Left renal cortex interstitium (tissue), 4 donors: ENCODE measurements around the gene THOC6. TPM values are rescaled to one million over a fixed set of nuclear protein-coding genes. Genes with fewer than 3 reads are reported as not detected.

Source experiments
- DNase-seq, 4 donors: peaks; one replicate each; pipeline ENCODE4 v3.0.0-alpha.2; 2013; ENCODE audit warnings: low read depth in 4 of 4, low spot score in 2 of 4, missing footprints in 1 of 4
- polyA plus RNA-seq, 4 donors: library from polyadenylated mRNA; unstranded; fragments of 120-200 nt; gene quantifications; one replicate each; pipeline ENCODE4 v1.2.1, GENCODE V29; 2013; ENCODE audit not compliant: insufficient read length in 4 of 4

Gene THOC6
- polyA plus RNA-seq, result 10 to 100 TPM; 28.5 to 36.4 (median 33.1) TPM

DNA sequence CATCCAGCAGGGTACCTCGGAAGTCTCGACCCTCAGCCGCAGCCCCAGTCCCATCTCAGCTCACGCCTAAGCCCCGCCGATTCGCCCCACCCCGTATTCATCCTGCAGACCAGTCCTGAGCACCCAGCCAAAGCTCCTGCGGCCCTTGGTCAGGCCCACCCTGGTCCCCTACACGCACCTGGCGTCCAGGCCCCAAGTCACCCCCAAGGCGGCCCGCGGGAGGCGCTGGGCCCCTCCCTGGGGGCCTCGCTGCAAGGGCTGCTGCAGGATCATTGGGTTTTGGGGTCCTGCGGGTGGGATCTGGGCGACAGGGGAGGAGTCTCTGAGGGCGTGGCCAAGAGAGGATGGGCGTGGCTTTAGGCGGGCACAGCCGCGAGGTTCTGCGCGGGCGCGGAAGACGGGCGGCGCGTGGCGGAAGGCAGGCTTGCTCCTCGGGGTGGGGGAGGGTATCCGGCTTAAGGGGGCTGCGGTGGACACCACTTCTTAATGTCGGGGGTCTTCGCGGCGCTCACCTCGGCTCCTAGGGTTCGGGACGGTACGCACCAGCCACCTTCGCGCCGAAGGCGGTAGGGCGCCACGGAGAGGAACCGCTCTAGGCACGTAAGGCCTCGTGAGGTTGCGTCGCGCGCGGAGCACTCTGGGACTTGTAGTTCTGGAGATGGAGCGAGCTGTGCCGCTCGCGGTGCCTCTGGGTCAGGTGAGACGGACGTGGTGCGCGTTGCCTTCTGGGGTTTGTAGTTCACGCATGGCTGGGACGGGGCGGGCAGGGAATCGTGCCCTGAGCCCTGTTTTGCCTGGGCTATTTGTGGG is at the start of gene THOC6, which contains the start of gene HCFC1R1:
THOC6 (plus strand) TSS at position 367 of the 810 bp plus-strand sequence; CDS start at position 659, 292 bp downstream.
HCFC1R1 (minus strand) TSS at position 274 of the 810 bp plus-strand sequence; CDS start at position 273, 1 bp downstream.
- DNase-seq, result peak in 2 of 4 donors; percentile 93 to 96

DNA sequence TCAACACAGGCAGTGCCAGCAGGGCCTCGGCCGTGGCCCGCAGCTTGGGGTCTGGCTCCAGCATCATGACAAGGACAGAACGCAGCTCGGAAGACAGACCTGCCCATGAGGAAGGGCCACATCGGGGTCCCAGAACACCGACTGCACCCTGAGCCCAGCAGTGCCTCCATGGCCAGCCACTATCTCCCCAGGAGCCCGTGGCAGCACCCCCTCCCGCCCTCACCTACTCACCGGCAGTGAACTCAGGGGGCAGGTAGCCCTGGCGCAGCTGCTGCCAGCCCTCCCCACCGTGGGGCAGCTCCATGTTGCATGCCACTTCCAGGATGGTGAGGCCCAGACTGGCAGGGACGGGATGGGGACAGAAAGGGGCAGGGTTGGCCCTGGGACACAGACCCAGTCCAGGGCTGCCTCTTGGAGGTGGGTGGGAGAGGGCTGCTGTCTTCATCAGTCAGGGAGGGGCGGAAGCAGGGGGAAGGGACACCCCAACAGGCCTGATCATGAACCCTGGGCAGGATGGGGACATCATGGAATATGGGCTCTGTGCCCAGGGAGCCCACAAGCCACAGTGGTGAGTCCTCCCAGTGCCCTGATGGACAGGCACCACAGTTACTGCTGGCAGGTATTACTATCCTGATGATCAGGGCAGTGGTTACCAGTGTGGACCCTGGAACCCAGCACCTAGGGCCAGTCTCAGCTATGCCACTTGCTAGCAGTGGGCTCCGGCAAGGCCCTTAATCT is 49.3 kb upstream of the THOC6 start:
- DNase-seq, result no peak

DNA sequence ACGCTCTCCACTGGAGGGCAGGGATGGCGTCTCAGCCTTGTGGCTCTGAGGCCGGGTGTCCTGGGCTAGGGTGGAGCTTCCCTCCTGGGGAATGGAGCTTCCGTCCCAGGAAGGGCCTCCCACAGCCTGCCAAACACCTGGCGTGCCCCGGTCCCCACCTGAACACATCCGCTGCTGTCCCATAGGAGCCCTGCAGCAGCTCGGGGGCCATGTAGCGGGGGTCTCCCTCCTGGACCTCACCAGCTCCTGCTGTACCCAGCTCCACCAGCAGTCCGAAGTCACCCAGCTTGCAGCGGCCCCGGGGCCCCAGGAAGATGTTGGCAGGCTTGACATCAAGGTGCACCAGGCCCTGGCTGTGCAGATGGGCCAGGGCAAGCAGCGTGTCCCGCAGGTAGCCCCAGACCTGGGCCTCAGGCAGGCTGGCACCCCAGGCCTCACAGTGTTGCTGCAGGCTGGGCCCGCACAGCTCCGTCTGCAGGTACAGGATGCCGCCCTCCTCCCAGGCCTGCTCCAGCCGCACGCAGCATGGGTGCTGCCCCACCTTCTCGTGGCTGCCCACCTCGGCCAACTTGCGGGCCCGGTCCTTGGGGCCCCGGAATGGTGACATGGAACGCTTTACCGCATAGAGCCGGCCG is 48.6 kb upstream of the THOC6 start:
- DNase-seq, result no peak

DNA sequence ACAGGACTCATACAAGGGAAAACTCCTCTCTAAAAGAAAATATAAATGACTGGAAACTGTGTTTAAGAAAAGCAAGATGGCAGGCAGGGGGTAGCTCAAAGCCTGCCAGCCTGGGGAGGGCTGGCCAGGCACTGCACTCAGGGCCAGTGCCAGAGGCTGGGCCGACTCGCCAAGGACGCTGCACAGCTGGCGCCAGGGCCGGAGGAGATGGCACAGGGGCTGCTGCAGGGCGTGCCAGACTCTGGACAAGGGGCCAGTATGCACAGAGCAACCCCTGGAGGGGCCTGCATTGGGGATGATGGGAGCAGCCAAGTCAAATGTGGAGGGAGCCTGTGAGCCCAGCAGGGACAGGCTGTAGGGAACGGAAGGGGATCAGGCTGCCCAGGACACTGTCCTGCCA is 47.6 kb upstream of the THOC6 start:
- no peak for DNase-seq

DNA sequence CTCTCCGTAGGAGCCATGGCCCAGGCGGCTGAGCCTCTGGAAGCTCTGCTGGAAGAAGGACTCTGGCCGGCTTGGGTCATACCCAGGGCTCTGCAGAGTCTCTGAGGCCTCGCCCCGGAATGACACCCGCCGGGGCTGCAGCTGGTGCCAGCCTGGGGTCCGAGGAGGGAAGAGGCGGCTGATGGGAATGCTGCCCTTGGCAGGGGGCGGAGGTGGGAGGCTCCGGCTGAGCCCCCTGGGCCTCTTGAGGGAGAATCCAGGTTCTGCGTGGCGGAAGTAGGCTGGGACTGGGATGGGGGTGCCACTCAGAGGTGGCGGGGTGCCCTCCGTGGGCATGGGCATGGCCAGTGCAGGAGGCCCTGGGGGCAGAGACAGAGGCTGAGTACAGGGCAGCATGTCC is 47.2 kb upstream of the THOC6 start:
- no peak for DNase-seq

DNA sequence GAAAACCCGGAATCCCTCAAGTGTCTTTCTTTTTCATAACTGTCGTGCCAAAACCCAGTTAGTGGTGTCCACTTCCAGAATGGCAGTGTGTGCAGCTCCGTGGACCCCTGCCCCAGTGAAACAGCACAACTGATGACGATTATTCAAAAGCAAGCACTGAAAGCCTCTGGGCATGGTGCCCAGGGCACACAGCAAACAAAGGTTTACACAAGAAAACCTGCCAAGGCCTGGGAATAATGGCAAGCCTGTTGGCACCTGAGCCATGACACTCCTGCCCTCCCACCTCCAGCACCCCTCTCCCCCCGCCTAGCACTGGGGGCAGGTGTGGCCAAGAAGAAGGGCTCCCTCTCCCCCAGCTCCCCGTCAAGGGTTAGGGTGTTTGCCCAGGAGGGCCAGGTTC is 46.4 kb upstream of the THOC6 start:
- DNase-seq, result no peak

DNA sequence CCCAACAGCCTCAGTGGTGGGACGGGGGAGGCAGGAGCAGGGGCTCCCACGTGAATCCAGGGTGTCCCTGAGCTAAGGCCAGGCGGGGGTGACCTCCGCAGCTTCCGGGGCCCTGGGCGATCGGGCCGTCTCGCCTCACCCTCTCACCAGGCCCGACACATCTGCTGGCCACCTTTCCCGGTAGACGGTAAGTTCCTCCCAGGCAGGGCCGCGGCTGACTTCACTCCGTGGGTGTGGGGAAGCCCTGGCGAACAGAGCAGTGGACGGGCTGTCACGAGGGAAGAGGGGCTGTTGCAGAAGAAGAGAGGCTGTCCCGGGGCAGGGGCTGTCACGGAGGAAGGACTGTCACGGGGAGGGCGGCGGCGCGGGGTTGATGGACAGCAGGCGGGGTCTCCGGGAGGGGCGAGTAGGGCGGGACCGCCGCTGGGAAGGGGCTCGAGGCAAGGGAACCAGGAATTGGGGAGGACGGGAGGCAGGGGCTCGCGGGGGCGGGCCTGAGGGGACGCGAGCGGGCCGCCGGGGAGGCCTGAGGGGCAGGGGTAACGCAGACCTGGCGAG is 44.1 kb upstream of the THOC6 start:
- no peak for DNase-seq

DNA sequence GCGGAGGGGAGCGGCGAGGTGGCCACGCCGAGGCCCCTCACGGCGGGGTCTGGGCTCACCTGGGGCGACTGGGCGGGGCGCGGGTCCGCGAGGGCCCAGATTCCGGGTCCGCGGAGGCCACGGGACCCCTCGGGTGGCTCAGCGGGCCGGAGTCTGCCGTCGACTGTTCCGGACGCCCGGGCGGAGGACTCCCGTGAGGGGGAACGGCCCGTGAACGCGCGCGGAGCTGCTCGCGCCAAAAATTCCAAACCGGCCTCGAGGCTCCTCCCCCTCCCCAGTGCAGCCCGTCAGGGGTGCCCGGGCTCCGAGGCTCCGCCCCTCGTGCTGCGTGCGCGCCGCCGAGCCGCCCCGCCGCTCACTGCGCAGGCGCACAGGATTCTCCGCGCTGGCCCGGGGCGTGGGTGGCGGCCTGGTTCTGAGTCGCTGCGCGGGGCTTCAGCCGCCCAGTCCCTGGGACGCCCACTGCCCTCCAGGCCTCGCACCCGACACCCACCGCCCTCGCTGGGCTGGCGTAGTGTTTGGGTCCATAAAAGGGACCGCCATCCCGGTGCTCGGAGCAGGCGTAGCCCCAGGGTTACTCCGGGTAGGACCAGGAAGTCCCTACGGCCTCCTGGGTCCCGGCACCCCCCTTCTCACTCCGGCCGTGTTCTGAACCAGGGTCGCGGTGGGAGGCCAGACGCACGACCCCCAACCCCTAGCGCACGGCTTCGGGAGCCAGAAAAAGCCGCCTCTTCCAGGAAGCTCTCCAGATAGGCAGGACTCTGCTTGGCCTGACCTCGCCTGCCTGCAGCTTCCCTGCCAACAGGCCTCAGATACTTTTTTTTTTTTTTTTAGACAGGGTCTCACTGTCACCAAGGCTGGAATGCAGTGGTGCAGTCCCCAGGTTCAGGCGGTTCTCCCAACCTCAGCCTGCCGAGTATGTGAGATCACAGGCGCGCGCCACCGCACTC is 43.3 kb upstream of the THOC6 start, which contains the start of gene PKMYT1:
PKMYT1 (minus strand) TSS at position 220 of the 950 bp plus-strand sequence. CDS start 789 bp downstream, outside the sequence.
- peak; percentile 74 to 86 (median 78) for DNase-seq

DNA sequence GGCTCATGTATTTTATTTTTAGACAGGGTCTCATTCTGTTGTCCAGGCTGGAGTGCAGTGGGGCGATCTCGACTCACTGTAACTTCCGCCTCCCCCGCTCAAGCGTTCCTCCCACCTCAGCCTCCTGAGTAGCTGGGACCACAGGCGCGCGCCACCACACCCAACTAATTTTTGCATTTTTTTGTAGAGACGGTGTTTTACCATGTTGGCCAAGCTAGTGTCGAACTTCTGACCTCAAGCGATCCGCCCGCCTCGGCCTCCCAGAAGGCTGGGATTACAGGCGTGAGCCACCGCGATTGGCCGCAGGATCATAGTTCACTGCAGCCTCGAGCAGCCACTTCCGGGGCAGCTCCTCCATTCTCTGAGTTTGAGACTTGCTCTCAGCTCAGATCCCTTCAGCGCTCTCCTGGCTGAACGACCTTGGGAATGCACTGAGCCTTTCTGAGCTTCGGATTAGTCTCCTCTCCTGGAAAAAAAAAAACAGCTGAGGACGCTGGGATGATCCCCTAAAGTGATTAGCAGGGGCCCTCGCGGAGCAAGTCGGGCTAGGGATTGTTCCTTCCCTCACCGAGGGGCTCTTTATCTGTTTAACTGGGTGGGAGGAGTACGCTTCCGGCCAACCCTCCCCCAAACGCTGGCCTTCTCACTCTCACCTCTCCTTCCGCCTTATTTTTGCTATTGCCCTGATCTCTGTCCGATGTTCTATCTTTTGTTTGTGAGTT is 42.5 kb upstream of the THOC6 start:
- no peak for DNase-seq

DNA sequence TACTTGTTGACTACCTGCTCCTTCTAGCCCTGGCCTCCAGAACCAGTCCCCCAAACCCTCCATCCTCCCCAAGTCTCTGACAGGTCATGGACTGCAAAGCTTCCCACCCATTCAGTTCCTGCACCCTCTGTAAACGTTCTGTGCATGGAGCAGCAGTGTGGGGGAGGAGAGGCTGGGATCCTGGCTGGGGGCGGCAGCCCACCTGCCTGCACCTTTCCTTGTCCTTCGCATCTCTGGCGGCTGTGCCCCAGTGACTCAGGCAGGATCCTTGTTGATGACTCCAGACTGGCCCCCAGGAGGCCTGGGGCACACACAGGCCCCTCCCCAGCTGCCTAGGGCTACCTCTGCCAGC is 42.0 kb upstream of the THOC6 start:
- DNase-seq, result no peak

DNA sequence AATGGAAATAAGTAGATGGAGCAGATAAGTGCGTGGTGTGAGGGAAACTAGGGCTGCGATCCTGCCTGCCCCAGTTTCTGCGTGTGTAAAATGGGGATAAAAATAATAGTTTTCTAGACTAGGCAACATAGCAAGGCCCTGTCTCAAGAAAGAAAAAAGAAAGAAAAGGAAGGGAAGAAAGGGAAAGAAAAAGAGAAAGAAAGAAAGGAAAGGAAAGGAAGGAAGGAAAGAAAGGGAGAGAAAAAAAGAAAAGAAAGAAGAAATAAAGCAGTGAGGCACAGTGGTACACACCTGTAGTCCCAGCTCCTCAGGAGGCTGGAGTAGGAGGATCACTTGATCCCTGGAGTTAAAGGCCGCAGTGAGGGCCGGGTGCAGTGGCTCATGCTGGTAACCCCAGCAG is 41.4 kb upstream of the THOC6 start:
- DNase-seq, result no peak

DNA sequence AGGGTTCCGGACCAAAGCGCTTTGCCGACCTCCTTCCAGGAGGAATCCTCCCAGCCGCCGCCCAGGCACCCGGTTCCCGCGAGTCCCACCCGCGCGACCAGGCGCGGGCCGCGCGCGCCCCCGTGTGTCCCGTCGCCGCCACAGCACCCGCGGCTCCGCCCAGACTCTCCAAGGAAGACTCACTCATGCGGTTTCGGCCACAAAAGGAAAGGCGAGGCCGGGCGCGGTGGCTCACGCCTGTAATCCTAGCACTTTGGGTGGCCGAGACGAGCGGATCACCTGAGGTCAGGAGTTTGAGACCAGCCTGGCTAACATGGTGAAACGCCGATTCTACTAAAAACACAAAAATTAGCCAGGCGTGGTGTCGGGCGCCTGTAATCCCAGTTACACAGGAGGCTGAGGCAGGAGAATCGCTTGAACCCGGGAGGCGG is 40.1 kb upstream of the THOC6 start:
- DNase-seq, result peak in 2 of 4 donors; percentile 65 to 73

DNA sequence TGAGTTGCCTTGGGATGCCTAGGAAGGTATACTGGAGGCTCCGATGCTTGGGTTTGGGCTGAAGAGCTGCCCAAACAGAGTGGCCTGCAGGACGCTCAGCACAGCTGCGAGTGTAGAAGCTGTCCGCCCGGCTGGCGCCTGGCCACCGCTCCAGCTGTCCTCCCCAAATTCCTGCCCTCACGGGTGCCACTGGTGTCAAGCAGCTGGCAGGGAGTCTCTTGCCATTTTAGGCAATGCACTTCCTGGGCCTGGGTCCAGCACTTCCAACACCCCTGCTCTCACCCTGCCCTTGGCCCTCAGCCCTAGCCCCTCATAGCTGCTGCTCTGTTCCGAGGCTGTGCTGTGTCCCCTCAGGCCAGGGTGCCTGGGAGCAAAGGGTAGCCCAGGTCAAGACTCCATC is 38.4 kb upstream of the THOC6 start:
- no peak for DNase-seq

DNA sequence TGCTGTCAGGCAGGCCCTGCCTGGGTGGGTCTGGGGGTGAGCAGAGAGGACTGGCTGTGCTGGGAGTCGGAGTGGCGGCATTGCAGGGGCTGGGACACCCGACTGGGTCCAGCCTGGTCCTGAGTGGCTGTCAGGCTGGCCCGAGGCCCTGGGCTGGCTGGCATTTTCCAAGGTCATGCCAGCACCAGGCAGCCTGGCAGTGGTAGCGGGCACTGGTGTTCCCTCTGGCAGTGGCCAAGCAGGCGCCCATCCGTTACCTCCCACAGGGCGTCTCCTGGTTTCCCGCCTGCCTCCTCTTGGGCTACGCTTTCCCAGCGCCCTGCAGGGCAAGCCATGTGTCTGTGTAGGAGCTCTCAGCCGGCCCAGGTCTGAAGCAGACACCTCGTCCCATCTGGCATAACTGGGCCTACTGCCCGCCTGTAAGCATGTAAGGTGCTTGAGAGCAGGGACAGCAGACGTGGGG is 37.9 kb upstream of the THOC6 start:
- DNase-seq, result no peak

DNA sequence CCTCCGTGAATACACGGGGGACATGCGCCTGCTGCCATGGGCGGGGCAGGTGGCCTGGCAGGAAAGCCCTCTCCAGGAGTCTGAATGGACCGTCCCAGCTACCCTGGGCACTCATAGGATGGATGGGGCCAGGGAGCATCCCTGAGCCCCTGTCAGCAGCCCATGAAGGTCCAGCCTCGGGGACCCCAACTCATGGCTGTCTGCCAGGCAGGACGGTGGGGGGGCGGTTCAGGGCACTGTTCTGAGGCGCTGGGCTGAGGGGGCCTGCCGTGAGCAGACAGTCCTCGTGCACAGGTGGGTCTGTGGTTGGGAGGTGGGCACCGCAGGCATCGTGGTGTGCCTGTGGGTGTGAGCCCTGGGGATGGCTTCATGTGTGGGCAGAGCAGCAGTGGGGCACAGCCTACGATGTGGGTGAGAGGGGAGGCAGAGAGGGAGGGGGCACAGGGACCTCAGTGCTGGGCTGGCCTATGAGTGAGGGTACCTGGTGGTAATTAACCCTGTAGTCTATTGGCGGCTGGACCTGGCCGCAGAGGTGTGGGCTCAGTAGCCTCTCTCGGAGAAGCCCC is 37.1 kb upstream of the THOC6 start:
- DNase-seq, result no peak

DNA sequence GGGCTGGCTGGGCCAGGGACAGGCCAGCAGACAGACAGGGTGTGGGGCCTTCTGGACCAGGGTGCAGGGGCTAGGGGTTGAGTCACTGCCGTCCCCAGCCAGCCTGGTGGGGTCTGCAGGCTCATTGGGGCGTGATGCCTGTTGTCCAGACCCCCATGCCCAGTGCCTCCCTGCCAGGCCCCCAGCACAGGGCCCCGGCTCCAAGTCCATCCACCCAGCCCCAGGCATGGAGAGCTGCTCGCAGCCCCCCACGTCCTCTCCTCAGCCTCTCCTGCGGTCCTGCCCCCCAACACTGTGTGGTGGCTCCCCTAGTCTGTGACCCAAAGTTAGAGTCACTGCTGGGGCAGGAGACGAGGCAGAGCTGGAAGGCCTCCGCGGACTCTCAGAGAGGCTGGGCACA is 36.5 kb upstream of the THOC6 start:
- no peak for DNase-seq

DNA sequence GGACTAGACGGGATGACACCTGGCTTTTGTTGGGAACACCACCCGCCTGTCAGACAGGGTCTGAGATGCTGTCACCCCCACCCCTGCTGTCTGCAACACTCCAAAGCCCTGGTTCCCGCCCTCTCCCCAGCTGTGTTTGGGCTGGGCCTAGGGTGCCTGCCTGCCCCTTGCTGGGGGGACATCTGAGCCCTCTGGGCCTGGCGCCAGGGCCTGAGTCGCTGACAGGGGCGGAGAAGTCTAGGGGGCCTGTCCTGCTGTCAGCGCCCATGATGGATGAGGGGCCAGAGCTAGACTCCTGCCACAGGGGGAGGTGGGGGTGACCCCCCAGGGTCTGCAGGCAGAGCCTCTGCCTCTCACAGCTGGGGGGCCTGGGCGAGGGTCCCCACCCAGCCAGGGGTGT is 36.0 kb upstream of the THOC6 start:
- no peak for DNase-seq

DNA sequence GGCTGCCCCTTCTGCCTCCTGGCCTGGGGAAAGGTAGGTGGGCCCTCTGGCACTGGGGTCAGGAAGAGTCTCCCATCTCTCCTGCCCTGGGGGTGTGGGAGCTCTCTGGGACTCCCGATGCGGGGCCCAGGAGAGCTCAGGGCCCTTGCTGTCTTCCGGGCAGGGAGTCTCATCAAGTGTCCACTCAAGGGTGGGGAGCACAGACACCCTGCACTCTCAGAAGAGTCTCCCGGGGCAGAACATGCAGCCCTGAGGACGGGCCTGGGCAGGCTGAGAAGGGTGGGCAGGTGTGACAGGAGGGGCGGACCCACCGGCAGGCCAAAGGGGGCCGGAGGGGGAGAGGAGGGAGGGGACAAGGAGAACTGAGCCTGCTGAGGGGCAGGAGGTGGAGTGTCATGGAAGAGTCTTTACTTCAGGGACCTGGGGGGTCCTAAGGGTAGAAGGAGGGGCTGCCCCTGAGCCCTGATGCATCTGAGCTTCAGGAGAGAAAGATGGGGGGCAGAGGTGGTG is 35.2 kb upstream of the THOC6 start:
- no peak for DNase-seq
